ENCODE data around the gene RTN4IP1. TPM values are rescaled to one million over a fixed set of nuclear protein-coding genes. Genes with fewer than 3 reads are reported as not detected.
A peak's percentile ranks its signal among the peaks of the same experiment; 100 is the strongest.
"Not testable (repeated sequence)": the region's sequence is repeated elsewhere in the genome, so short reads cannot be mapped to it uniquely, and the experiment has no call there.

RTN4IP1 gene
- total RNA-seq, 1 donor, result 3.8 TPM

DNA sequence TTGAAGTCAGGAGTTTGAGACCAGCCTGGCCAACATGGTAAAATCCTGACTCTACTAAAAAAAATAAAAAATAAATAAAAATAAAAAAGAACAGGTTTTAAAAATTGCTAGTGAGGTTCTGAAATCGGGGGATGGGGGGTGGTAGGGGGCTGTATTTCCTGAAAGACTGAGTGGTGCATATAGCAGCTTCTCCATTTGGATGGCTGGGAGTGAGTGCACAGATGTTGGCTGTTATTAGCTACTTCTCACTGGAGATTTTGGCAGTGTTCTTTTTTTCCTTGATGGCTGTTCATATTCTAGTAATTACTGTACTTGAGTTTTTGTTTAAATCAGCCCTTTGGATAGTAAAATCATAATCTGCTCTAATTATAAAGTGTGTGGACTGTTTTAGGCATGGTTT lies 79.8 kb downstream of the RTN4IP1 start:
- DNase-seq (ENCODE audit: low read depth in 2 of 3, low spot score in 2 of 3), result no peak

DNA sequence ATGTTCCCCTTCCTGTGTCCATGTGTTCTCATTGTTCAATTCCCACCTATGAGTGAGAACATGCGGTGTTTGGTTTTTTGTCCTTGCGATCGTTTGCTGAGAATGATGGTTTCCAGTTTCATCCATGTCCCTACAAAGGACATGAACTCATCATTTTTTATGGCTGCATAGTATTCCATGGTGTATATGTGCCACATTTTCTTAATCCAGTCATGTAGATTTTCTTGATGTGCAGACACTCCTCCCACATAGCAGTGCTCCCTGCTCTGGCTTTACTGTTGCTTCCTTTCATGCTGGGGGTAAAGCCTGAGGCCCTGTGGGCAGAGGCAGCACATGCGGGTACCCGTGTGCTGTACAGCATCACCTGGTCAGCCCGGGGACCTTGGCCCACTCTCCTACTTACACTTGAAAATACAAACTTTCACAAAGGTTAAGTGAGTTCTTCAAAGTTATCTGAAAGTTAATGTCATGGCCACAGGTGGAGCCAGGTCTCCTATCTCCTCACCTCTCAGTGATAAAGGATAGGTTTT lies 80.3 kb downstream of the RTN4IP1 start:
- not testable (repeated sequence) for DNase-seq (ENCODE audit: low read depth in 2 of 3, low spot score in 2 of 3)

- DNase-seq (ENCODE audit: low read depth in 2 of 3, low spot score in 2 of 3), result peak in 1 of 3 donors; percentile 25
These were observed 81.5 kb downstream of the RTN4IP1 start for GRCh38 chr6:106547601-106548453.

DNA sequence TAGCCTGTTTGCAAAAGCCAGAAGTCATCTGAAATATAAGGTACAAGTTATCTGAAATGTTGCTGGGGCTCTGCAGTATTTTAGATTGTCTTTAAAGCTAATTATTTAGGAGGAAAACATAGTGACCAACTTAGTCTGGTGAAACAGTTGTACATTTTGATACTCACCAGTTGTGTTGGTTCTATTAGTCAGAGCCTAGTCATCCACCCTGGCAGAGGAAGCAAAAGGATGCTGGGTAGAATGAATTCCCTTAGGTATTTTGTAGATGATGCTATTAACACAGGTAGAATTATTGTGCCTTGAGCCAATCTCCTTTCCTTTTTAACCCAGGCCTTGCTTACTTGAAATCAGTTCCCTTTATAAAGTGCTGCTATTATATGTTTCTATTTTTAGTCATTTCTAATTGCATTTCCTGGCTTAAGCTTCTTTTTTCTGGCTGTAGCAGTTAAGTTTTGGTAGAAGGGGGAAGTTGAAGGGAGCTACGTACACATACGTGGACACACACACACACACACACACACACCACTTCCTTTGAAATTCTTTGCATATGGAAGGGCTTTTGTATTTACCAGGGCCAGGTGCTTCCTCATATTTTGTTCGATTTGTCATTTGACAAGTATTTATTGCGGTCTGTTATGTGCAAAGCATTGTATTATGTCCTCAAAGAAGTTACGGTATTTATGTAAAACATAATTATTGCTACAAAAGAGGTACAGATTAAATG lies 82.4 kb downstream of the RTN4IP1 start:
- DNase-seq (ENCODE audit: low read depth in 2 of 3, low spot score in 2 of 3), result peak in 2 of 3 donors; percentile 80 to 95

GRCh38 chr6:106546261-106546690 lies 83.0 kb downstream of the RTN4IP1 start:
- peak in 1 of 3 donors; percentile 34 for DNase-seq (ENCODE audit: low read depth in 2 of 3, low spot score in 2 of 3)

DNA sequence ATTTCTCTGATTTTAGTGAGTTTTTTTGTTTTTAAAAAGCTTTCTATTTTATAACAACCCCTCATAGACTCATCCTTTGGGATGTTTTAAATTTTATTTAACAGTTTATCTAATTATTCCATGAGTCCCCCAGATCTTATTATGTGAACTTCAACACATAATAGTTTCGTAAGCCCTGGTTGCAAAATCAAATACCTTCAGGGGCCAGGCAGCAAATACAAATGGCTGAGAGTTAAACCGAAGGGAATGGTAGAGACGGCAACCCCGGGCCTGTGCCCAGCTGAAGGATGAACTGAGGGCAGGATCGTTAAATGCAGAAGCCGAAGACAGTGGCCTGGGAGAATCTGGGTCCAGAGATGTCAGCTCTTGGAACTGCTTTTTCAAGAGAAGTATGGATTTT lies 88.4 kb downstream of the RTN4IP1 start:
- no peak for DNase-seq (ENCODE audit: low read depth in 2 of 3, low spot score in 2 of 3)

DNA sequence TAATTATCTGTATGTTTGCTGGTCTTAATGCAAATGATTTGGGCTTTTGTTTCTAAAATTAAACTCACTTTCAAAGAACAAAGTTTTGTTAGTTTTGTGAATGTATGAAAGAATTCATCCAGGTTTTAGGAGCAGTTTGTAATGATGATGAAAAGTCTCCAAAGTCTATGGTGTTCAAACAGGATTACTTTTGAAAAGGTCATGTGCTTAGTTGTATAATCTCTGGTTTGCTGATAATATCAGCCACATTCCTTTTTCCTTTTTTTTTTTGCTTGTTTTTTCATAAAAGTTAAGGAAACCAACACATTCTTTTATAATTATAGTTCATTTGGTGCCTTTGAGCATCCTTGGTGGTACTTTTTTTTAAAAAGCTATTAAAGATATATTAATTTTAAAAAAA lies 88.9 kb downstream of the RTN4IP1 start:
- no peak for DNase-seq (ENCODE audit: low read depth in 2 of 3, low spot score in 2 of 3)

- peak in 1 of 3 donors; percentile 10 for DNase-seq (ENCODE audit: low read depth in 2 of 3, low spot score in 2 of 3)
These were observed 89.4 kb downstream of the RTN4IP1 start for GRCh38 chr6:106539936-106540335.

- DNase-seq (ENCODE audit: low read depth in 2 of 3, low spot score in 2 of 3), result no peak
These were observed 91.2 kb downstream of the RTN4IP1 start for GRCh38 chr6:106538145-106538544.

DNA sequence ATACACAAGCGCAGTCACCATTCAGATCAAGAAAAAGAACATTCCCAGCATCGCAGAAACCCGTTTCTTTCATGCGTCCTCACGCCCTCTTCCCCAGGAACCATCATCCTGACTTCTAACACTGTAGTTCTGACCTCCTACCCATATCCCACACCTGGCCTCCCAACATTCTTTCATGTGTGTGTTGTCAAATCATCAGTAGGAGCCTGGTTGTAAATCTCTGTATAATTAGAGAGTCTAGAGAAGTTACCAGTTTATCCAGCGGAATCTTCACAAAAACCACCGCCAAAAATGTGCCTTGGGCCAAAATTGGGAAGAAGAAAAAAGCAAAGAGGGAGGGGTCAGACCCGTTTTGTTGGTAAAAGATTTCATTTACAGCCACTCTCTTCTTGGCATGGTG lies 91.6 kb downstream of the RTN4IP1 start:
- DNase-seq (ENCODE audit: low read depth in 2 of 3, low spot score in 2 of 3), result no peak

- peak in 1 of 3 donors; percentile 6 for DNase-seq (ENCODE audit: low read depth in 2 of 3, low spot score in 2 of 3)
These were observed 92.4 kb downstream of the RTN4IP1 start for GRCh38 chr6:106536851-106537250.

DNA sequence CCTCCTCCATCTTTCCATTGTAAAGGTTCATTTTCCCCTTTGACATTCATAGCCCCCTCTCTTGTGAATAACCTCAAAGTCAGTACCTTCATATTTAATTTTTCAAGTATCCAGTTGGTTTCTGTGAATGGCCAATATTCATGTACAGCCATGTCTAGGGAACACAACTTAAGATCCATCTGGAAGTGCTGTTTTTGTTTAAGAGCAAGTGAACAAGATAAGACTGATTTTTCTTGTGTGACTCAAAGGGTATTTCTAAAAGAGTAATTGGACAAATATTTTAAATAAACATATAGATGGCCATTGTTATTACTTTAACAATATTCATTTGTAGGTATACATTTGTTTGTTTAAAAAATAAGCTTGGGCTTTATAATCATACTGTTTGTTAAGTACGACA lies 92.9 kb downstream of the RTN4IP1 start:
- DNase-seq (ENCODE audit: low read depth in 2 of 3, low spot score in 2 of 3), result no peak

DNA sequence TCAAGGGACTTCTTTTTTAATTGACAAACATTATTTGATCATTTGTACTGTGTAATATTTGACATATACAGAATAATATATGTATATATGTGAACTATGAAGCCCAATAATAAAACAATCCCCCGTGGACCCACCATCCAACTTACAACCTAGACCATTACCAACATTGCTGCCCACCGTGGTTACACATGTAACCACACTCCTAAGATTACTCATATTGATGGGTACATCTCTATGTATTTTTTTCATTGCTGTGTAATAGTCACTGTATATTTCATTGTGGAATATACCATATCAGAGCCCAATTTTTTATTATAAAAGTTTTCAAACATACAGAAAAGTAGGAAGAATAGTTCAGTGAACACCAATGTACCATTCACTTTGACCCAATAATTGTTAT lies 94.3 kb downstream of the RTN4IP1 start:
- DNase-seq (ENCODE audit: low read depth in 2 of 3, low spot score in 2 of 3), result no peak

DNA sequence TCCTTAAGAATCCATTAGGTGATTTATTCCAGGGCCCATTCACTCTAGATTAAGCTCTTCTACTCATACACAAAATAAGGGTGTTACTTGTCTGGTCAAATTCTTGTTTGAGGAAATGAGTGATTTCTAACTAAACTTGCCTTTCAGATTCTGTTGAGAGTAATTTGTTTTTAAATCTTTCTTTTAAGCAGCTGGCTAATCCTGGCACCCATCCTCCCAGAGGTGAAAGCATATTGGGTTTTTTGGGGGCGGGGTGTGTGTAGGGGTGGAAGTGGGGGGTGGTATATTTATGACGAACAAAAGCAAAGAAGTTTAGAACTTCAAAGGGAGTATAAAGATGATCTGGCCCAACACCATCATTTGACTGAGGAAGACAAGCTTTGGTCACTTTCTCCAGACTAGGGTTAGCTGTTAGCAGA lies 94.7 kb downstream of the RTN4IP1 start:
- no peak for DNase-seq (ENCODE audit: low read depth in 2 of 3, low spot score in 2 of 3)

DNA sequence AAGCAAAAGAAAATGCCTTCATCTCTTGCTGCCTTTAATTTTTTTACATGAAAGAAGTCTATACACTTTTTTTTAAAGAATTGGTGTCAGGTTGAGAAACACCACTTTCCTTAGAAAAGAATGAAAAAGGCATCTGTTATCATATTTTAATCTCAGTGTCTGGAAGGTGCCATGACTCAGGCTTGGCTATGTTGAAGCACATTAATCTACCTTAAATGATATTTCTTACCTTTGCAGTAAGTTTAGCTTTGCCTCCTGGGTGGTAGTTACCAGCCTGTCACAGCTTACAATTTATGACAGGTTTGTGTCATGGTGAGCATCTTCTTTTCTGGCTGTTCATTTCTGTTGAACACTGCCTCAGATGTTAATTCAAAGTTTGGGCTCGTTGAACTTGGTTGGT lies 95.3 kb downstream of the RTN4IP1 start:
- DNase-seq (ENCODE audit: low read depth in 2 of 3, low spot score in 2 of 3), result no peak

DNA sequence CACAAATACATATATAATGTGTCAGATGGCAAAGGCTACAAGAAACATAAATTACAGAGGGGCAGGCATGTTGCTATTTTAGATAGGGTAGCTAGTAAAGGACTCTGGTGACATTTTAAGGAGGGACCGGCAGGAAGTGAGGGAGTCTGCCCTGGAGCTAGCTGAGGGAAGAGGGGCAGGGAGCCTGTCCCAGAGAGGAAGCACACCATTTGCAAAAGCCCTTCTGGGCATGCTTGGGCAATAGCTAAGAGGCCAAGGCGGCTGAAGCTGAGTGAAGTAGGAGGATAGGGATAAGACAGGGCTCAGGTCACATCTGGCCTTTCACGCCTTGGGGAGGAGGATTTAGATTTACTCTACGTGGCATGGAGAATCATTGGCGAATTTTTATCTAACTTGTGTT lies 96.2 kb downstream of the RTN4IP1 start:
- no peak for DNase-seq (ENCODE audit: low read depth in 2 of 3, low spot score in 2 of 3)

DNA sequence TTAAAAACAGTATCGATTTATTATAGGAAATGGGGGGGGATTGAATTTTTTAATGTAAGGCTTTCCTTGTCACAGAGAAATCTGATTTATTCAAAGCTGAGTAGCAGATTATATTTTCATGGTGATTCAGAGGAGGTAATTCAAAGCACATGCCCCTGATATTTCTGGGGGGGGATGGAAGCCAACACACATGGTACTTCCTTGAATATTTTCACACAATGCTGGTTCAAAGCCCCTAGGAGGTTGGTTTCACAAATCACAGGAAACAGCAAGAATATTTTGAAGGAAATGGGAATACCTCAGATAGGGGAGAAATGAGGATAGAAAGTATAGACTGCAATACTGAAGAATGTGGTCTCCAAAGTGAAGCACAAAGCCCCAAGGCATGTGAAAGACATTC lies 98.8 kb downstream of the RTN4IP1 start:
- no peak for DNase-seq (ENCODE audit: low read depth in 2 of 3, low spot score in 2 of 3)

DNA sequence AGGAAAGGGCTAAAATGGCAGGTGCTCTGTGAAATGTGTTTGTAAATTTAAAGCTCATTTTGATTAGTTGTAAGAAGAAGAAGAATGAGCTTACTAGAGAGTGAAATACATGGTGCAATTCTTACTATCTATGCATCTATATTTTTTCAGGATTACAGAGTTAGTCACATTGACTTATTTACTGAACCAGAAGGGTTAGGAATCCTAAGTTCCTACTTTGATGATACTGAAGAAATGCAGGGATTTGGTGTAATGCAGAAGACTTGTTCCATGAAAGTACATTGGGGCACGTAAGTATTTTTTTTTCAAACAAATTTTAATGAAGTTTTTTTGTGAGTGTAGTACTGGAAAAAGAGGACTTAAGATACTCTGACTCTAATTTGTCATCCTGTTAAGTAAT lies 99.3 kb downstream of the RTN4IP1 start:
- DNase-seq (ENCODE audit: low read depth in 2 of 3, low spot score in 2 of 3), result no peak

GRCh38 chr6:106529438-106529837 lies 99.9 kb downstream of the RTN4IP1 start:
- DNase-seq (ENCODE audit: low read depth in 2 of 3, low spot score in 2 of 3), result no peak

- DNase-seq (ENCODE audit: low read depth in 2 of 3, low spot score in 2 of 3), result no peak
These were observed 100.8 kb downstream of the RTN4IP1 start for GRCh38 chr6:106528521-106528920.

- DNase-seq (ENCODE audit: low read depth in 2 of 3, low spot score in 2 of 3), result no peak
These were observed 101.3 kb downstream of the RTN4IP1 start for GRCh38 chr6:106527979-106528378.

DNA sequence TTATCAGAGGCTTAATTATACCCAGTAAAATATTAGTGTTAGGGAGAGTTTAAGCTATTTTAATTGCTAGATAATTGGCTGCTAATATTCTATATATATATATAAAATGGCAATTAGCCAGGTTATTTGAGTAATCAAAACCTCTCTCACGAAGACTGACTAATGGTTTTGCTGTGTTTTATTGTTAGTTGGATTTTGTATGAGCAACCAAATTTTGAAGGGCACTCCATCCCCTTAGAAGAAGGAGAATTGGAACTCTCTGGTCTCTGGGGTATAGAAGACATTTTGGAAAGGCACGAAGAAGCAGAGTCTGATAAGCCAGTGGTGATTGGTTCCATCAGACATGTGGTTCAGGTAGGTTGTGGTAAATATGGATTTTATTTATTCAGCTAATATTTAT lies 102.2 kb downstream of the RTN4IP1 start:
- no peak for DNase-seq (ENCODE audit: low read depth in 2 of 3, low spot score in 2 of 3)
